Nephron (organoid): Measurements from ENCODE around the gene SSC4D.
A peak's percentile ranks its signal among the peaks of the same experiment; 100 is the strongest.
"Not testable (repeated sequence)": the region's sequence is repeated elsewhere in the genome, so short reads cannot be mapped to it uniquely, and the experiment has no call there.

Source experiments
- H3K27ac Mint-ChIP-seq, 3 experiments: 2 replicates each; pipeline ENCODE4 v1.8.0; 2020; ENCODE audit warnings: mixed read lengths in 3 of 3, mild to moderate bottlenecking in 2 of 3, moderate library complexity in 1 of 3
- H3K27me3 Mint-ChIP-seq: 2 replicates; pipeline ENCODE4 v1.8.0; 2021; ENCODE audit warnings: low read depth, mild to moderate bottlenecking, moderate library complexity, mixed read lengths
- H3K36me3 Mint-ChIP-seq: 2 replicates; pipeline ENCODE4 v1.8.0; 2020; ENCODE audit warnings: low read depth, mixed read lengths
- H3K4me1 Mint-ChIP-seq: 2 replicates; pipeline ENCODE4 v1.8.0; 2020; ENCODE audit warnings: mixed read lengths
- H3K4me3 Mint-ChIP-seq, 3 experiments: 2 replicates each; pipeline ENCODE4 v1.8.0; 2020; ENCODE audit warnings: mild to moderate bottlenecking in 3 of 3, mixed read lengths in 3 of 3, moderate library complexity in 2 of 3
- H3K9me3 Mint-ChIP-seq: 2 replicates; pipeline ENCODE4 v1.8.0; 2020; ENCODE audit warnings: mixed read lengths
- CTCF ChIP-seq, 3 experiments: fragments of 200-600 bp; sonication (generic); IDR thresholded peaks; one replicate each; pipeline ENCODE4 v1.5.0; 2021; ENCODE audit warnings: antibody characterized with exemption in 3 of 3; ENCODE audit not compliant: unreplicated experiment in 3 of 3

Gene SSC4D

GRCh38 chr7:76372984-76373833 lies 36.3 kb downstream of the SSC4D start:
- H3K9me3 Mint-ChIP-seq = no peaks in the 10 kb centered on the region
- H3K4me3 Mint-ChIP-seq = no peak overlapping the region

GRCh38 chr7:76371396-76371795 lies 38.1 kb downstream of the SSC4D start:
- no peaks in the 10 kb centered on the region for H3K36me3 Mint-ChIP-seq
- no peak overlapping the region for H3K4me3 Mint-ChIP-seq
- peaks cover 8% of the 10 kb centered on the region for H3K27me3 Mint-ChIP-seq
- TF ChIP-seq CTCF (IDR thresholded peaks at IDR 0.05; ENCODE audit: unreplicated experiment in 3 of 3) = no peak
- no peaks in the 10 kb centered on the region for H3K9me3 Mint-ChIP-seq
- H3K4me1 Mint-ChIP-seq = peaks cover 14% of the 10 kb centered on the region
- no peak overlapping the region for H3K27ac Mint-ChIP-seq

More at GRCh38 chr7:76372984-76373833, 36.3 kb downstream of the SSC4D start:
- Mint-ChIP-seq H3K4me1 (peaks cover 23% of the 10 kb centered on the region), H3K36me3 (no peaks in the 10 kb centered on the region), H3K27me3 (peaks cover 8% of the 10 kb centered on the region), H3K27ac (peak overlapping the region in 2 of 3 experiments; percentile 56 to 63)
- no peak for TF ChIP-seq CTCF (IDR thresholded peaks at IDR 0.05; ENCODE audit: unreplicated experiment in 3 of 3)

- no peaks in the 10 kb centered on the region for H3K9me3 Mint-ChIP-seq
- no peak overlapping the region for H3K27ac Mint-ChIP-seq
- no peaks in the 10 kb centered on the region for H3K36me3 Mint-ChIP-seq
- no peak for TF ChIP-seq CTCF (IDR thresholded peaks at IDR 0.05; ENCODE audit: unreplicated experiment in 3 of 3)
- peaks cover 8% of the 10 kb centered on the region for H3K27me3 Mint-ChIP-seq
- H3K4me1 Mint-ChIP-seq = peaks cover 23% of the 10 kb centered on the region
- H3K4me3 Mint-ChIP-seq = no peak overlapping the region
Observed at GRCh38 chr7:76369018-76369417, 40.5 kb downstream of the SSC4D start.

- peaks cover 24% of the 10 kb centered on the region for H3K4me1 Mint-ChIP-seq
- peaks cover 5% of the 10 kb centered on the region for H3K27me3 Mint-ChIP-seq
- H3K36me3 Mint-ChIP-seq = no peaks in the 10 kb centered on the region
- H3K9me3 Mint-ChIP-seq = no peaks in the 10 kb centered on the region
- no peak overlapping the region for H3K4me3 Mint-ChIP-seq
- peak overlapping the region in 1 of 3 experiments; percentile 46 for H3K27ac Mint-ChIP-seq
- TF ChIP-seq CTCF (IDR thresholded peaks at IDR 0.05; ENCODE audit: unreplicated experiment in 3 of 3) = no peak
Observed at GRCh38 chr7:76368190-76368589, 41.3 kb downstream of the SSC4D start.

- peak overlapping the region; percentile 90 to 99 (median 98) for H3K27ac Mint-ChIP-seq
- no peaks in the 10 kb centered on the region for H3K36me3 Mint-ChIP-seq
- no peak for TF ChIP-seq CTCF (IDR thresholded peaks at IDR 0.05; ENCODE audit: unreplicated experiment in 3 of 3)
- no peaks in the 10 kb centered on the region for H3K9me3 Mint-ChIP-seq
- H3K4me1 Mint-ChIP-seq = peaks cover 36% of the 10 kb centered on the region
- H3K4me3 Mint-ChIP-seq = peak overlapping the region; percentile 33 to 66 (median 52)
- H3K27me3 Mint-ChIP-seq = peaks cover 4% of the 10 kb centered on the region
Observed at GRCh38 chr7:76364198-76364584, 45.3 kb downstream of the SSC4D start.

- Mint-ChIP-seq H3K4me1 (peaks cover 36% of the 10 kb centered on the region), H3K4me3 (peak overlapping the region in 2 of 3 experiments; percentile 52 to 66), H3K27ac (peak overlapping the region; percentile 90 to 99 (median 98))
- not testable (repeated sequence) for H3K36me3 Mint-ChIP-seq, H3K9me3 Mint-ChIP-seq, H3K27me3 Mint-ChIP-seq
Observed at GRCh38 chr7:76363754-76364153, 45.7 kb downstream of the SSC4D start.
